ENCODE results near the gene ENOX2.

DNA sequence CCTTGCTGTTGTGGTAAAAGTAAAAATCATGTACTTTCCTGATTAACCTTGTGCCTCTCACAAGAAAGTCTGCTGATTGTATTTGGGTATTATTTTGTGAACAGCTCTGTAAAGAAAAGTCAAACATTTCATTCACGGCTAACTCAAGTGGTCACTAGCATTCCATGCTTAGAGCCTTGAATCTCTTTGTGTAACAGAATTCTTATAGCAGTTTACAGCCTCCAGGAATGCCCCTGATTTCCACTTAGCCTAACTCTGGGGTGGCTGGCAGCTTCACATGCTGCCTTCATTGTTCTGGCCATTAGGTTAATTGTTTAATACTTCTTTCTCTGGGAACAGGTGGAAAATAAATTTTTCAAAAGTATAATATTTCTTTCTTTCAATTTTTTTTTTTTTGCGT is 274.5 kb downstream of the ENOX2 start:
- TF ChIP-seq CTCF (conservative IDR thresholded peaks at IDR 0.05; ENCODE audit: low read length): no peak
- TF ChIP-seq EZH2phosphoT487 (IDR thresholded peaks at IDR 0.05; ENCODE audit: borderline replicate concordance): no peak
